ENCODE measurements around the gene OR2T1. TPM values are rescaled to one million over a fixed set of nuclear protein-coding genes. Genes with fewer than 3 reads are reported as not detected.

The OR2T1 gene, protein sequence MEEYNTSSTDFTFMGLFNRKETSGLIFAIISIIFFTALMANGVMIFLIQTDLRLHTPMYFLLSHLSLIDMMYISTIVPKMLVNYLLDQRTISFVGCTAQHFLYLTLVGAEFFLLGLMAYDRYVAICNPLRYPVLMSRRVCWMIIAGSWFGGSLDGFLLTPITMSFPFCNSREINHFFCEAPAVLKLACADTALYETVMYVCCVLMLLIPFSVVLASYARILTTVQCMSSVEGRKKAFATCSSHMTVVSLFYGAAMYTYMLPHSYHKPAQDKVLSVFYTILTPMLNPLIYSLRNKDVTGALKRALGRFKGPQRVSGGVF
- total RNA-seq (2022) (not detected in 2 replicates), Bru-seq, nascent RNA (not detected), BruChase-seq, experiment 1, labeled RNA remaining after a 6-hour chase (not detected), BruChase-seq, experiment 2, labeled RNA remaining after a 2-hour chase (not detected)
- long read RNA-seq: 0 reads

DNA sequence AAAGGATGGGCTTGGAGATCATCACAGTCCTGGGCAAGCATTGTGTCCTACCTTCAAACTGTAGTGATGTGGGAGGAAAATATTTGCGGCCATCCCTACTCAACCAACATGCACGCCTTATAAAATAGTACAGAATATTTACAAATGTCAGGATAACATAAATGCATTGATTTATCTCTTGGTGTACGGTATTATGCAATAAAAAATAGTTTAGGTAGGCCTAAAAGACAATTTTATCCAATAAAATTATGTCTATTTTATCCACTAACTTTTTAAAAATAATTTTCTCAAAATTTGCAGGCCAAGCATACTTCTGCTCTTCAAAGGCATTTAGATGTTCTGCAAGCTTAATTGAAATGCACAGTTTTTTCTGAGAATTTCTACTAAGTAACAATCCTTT is at the start of gene OR2T1:
Gene OR2T1 (plus strand): TSS at position 301 of the 400 bp plus-strand sequence. CDS start 3,100 bp downstream, outside the sequence.
- Mint-ChIP-seq H3K9me3 (ENCODE audit: unreplicated experiment) (peaks cover 8% of the 10 kb centered on the region), H3K4me3 (ENCODE audit: unreplicated experiment) (no peak within 1 kb of the TSS), H3K36me3 (ENCODE audit: insufficient read depth, unreplicated experiment) (no peaks in the 10 kb centered on the region), H3K4me1 (ENCODE audit: insufficient read depth, unreplicated experiment) (peaks cover 5% of the 10 kb centered on the region), H3K27ac (ENCODE audit: low read depth, unreplicated experiment) (no peak within 1 kb of the TSS), H3K27me3 (ENCODE audit: insufficient read depth, unreplicated experiment) (no peaks in the 10 kb centered on the region)
- BruUV-seq (replicated peaks): no TSS peak
- ChIA-PET CTCF (no interaction called here), POLR2A (interaction anchor here (0.6 kb wide), 1 partner anchor 38 kb away, joined by 3 read pairs; no protein-coding TSS in a partner anchor)
- intact Hi-C loops (cut with micrococcal nuclease): loop anchor here (5.0 kb wide), 2 partner anchors 160 to 720 kb away; no protein-coding TSS in a partner anchor
- no peak for DNase-seq (ENCODE audit: unreplicated experiment)
- TF ChIP-seq, protein P1, sequence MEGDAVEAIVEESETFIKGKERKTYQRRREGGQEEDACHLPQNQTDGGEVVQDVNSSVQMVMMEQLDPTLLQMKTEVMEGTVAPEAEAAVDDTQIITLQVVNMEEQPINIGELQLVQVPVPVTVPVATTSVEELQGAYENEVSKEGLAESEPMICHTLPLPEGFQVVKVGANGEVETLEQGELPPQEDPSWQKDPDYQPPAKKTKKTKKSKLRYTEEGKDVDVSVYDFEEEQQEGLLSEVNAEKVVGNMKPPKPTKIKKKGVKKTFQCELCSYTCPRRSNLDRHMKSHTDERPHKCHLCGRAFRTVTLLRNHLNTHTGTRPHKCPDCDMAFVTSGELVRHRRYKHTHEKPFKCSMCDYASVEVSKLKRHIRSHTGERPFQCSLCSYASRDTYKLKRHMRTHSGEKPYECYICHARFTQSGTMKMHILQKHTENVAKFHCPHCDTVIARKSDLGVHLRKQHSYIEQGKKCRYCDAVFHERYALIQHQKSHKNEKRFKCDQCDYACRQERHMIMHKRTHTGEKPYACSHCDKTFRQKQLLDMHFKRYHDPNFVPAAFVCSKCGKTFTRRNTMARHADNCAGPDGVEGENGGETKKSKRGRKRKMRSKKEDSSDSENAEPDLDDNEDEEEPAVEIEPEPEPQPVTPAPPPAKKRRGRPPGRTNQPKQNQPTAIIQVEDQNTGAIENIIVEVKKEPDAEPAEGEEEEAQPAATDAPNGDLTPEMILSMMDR (IDR thresholded peaks at IDR 0.05; ENCODE audit: unreplicated experiment): no peak

DNA sequence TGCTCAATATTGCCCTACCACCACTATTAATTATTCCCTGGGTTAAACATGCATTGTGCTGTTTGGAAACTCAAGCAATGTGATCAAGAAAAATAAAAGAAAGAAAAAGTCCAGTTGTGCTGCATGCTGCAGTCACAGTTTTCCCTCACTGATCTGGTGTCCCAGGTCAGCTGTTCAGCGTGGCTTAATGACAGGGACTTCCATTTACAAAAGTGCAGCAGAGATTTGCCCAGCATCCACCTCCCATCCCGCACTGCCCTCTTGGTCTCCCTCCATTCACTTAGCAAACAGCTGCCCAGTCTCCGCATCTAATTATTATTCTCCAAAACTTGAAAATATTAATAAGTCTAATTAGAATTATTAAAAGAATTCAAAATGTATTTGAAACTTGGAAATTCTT is 43.4 kb upstream of the OR2T1 start:
- BruUV-seq (replicated peaks): no TSS peak

DNA sequence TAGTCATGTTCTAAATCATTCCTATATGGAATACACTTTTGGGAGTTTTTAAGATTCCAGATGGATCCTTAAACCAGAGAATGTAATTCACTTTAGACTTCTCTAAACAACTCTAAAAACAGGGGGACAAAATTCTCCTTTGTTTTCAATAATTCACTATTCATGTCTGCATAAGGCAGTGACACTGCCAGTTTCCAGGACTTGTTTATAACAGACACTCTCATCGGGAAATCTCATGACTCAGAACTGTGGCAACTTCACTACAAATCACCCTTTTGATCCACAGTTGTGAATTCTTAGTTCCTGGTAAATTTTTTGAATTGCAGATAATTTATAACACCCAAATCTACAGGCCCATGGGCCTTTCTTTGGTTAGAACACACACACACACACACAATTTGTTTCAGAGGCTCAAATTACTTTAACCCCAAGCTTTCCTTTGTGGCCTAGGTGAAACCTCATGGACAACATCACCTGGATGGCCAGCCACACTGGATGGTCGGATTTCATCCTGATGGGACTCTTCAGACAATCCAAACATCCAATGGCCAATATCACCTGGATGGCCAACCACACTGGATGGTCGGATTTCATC is 41.6 kb upstream of the OR2T1 start, which contains the start of gene OR2T4:
Gene OR2T4 (plus strand): TSS at position 545 of the 595 bp plus-strand sequence. CDS start 0 bp downstream, at position 545.
- ChIA-PET CTCF (no interaction called here), POLR2A (no interaction called here)
- peak within 1 kb of the TSS; percentile 57 for H3K27ac Mint-ChIP-seq (ENCODE audit: low read depth, unreplicated experiment)
- no peak for DNase-seq (ENCODE audit: unreplicated experiment)
- H3K27me3 Mint-ChIP-seq (ENCODE audit: insufficient read depth, unreplicated experiment): no peaks in the 10 kb centered on the region
- no TSS peak for BruUV-seq (replicated peaks)
- no peaks in the 10 kb centered on the region for H3K36me3 Mint-ChIP-seq (ENCODE audit: insufficient read depth, unreplicated experiment)
- no peak within 1 kb of the TSS for H3K4me3 Mint-ChIP-seq (ENCODE audit: unreplicated experiment)
- H3K4me1 Mint-ChIP-seq (ENCODE audit: insufficient read depth, unreplicated experiment): no peaks in the 10 kb centered on the region
- TF ChIP-seq, protein P1 (IDR thresholded peaks at IDR 0.05; ENCODE audit: unreplicated experiment): no peak
- peaks cover 17% of the 10 kb centered on the region for H3K9me3 Mint-ChIP-seq (ENCODE audit: unreplicated experiment)
- intact Hi-C loops (cut with micrococcal nuclease): no loop called here

More for the DNA sequence above, 43.4 kb upstream of the OR2T1 start:
- H3K9me3 Mint-ChIP-seq (ENCODE audit: unreplicated experiment): peaks cover 17% of the 10 kb centered on the region
- no peaks in the 10 kb centered on the region for H3K4me1 Mint-ChIP-seq (ENCODE audit: insufficient read depth, unreplicated experiment)
- POLR2A ChIA-PET: no interaction called here
- H3K27me3 Mint-ChIP-seq (ENCODE audit: insufficient read depth, unreplicated experiment): no peaks in the 10 kb centered on the region
- CTCF ChIA-PET: interaction anchor here (0.5 to 0.7 kb wide), 2 partner anchors 24 to 338 kb away, joined by 3 to 5 read pairs; no protein-coding TSS in a partner anchor
- DNase-seq (ENCODE audit: unreplicated experiment): no peak
- H3K27ac Mint-ChIP-seq (ENCODE audit: low read depth, unreplicated experiment): no peak overlapping the region
- TF ChIP-seq, protein P1 (IDR thresholded peaks at IDR 0.05; ENCODE audit: unreplicated experiment): no peak
- intact Hi-C loops (cut with micrococcal nuclease): no loop called here
- no peaks in the 10 kb centered on the region for H3K36me3 Mint-ChIP-seq (ENCODE audit: insufficient read depth, unreplicated experiment)
- no peak overlapping the region for H3K4me3 Mint-ChIP-seq (ENCODE audit: unreplicated experiment)

DNA sequence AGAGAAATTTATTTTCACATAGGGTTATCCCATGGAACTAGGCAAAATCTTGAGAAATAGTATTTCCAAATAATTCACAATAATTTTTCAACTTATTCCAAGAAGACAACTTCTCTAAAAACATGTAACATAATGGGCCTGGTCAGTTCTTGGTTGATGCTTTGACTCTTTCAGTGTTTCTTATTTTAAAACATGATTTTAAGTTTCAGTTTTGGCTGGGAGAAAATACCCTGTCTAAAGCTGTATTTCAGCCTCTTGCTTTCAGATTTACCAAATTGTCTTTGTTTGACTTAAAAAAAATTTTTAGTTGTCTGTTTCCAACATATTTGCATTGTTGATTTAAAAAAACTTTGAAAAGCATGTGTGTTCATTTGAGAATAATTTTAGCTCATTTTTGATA is 36.2 kb upstream of the OR2T1 start:
- H3K9me3 Mint-ChIP-seq (ENCODE audit: unreplicated experiment): peaks cover 17% of the 10 kb centered on the region
- no peak overlapping the region for H3K4me3 Mint-ChIP-seq (ENCODE audit: unreplicated experiment)
- intact Hi-C loops (cut with micrococcal nuclease): no loop called here
- H3K27me3 Mint-ChIP-seq (ENCODE audit: insufficient read depth, unreplicated experiment): no peaks in the 10 kb centered on the region
- POLR2A ChIA-PET: interaction anchor here (1.2 to 1.3 kb wide), 2 partner anchors 9 to 28 kb away, joined by 3 to 4 read pairs; partner anchors contain the start of gene OR2T6
- no peaks in the 10 kb centered on the region for H3K4me1 Mint-ChIP-seq (ENCODE audit: insufficient read depth, unreplicated experiment)
- TF ChIP-seq, protein P1 (IDR thresholded peaks at IDR 0.05; ENCODE audit: unreplicated experiment): no peak
- no peaks in the 10 kb centered on the region for H3K36me3 Mint-ChIP-seq (ENCODE audit: insufficient read depth, unreplicated experiment)
- DNase-seq (ENCODE audit: unreplicated experiment): no peak
- no peak overlapping the region for H3K27ac Mint-ChIP-seq (ENCODE audit: low read depth, unreplicated experiment)
- no TSS peak for BruUV-seq (replicated peaks)
- CTCF ChIA-PET: no interaction called here
